Measurements from ENCODE around the gene CCT7. TPM values are rescaled to one million over a fixed set of nuclear protein-coding genes. Genes with fewer than 3 reads are reported as not detected.
"Not testable (repeated sequence)": the region's sequence is repeated elsewhere in the genome, so short reads cannot be mapped to it uniquely, and the experiment has no call there.

CCT7 gene
- total RNA-seq, 1 donor from 2014 or later: 655 TPM

- no peak for DNase-seq (ENCODE audit: low read depth, low spot score)
Measured at GRCh38 chr2:73254343-73255006, 20.4 kb downstream of the CCT7 start.

- DNase-seq (ENCODE audit: low read depth, low spot score): no peak
Measured at GRCh38 chr2:73255007-73255644, 21.0 kb downstream of the CCT7 start.

GRCh38 chr2:73255907-73256617 lies 22.0 kb downstream of the CCT7 start:
- DNase-seq (ENCODE audit: low read depth, low spot score): no peak

- DNase-seq (ENCODE audit: low read depth, low spot score): no peak
Measured at GRCh38 chr2:73256618-73256922, 22.5 kb downstream of the CCT7 start.

- no peak for DNase-seq (ENCODE audit: low read depth, low spot score)
Measured at GRCh38 chr2:73257021-73257420, 22.9 kb downstream of the CCT7 start.

GRCh38 chr2:73257425-73258125 lies 23.5 kb downstream of the CCT7 start:
- DNase-seq (ENCODE audit: low read depth, low spot score): no peak

- no peak for DNase-seq (ENCODE audit: low read depth, low spot score)
Measured at GRCh38 chr2:73258186-73258912, 24.2 kb downstream of the CCT7 start.

- no peak for DNase-seq (ENCODE audit: low read depth, low spot score)
Measured at GRCh38 chr2:73258913-73259215, 24.8 kb downstream of the CCT7 start.

GRCh38 chr2:73259276-73259675 lies 25.2 kb downstream of the CCT7 start:
- DNase-seq (ENCODE audit: low read depth, low spot score): no peak

GRCh38 chr2:73259704-73260337 lies 25.7 kb downstream of the CCT7 start:
- DNase-seq (ENCODE audit: low read depth, low spot score): no peak

GRCh38 chr2:73260338-73260984 lies 26.4 kb downstream of the CCT7 start:
- DNase-seq (ENCODE audit: low read depth, low spot score): peak; percentile 26

GRCh38 chr2:73262108-73262651 lies 28.1 kb downstream of the CCT7 start:
- DNase-seq (ENCODE audit: low read depth, low spot score): no peak

- DNase-seq (ENCODE audit: low read depth, low spot score): not testable (repeated sequence)
Measured at GRCh38 chr2:73262691-73263429, 28.8 kb downstream of the CCT7 start.

- DNase-seq (ENCODE audit: low read depth, low spot score): no peak
Measured at GRCh38 chr2:73263540-73264331, 29.6 kb downstream of the CCT7 start.

GRCh38 chr2:73264332-73264606 lies 30.2 kb downstream of the CCT7 start:
- DNase-seq (ENCODE audit: low read depth, low spot score): no peak

GRCh38 chr2:73264783-73265182 lies 30.7 kb downstream of the CCT7 start:
- DNase-seq (ENCODE audit: low read depth, low spot score): no peak

- no peak for DNase-seq (ENCODE audit: low read depth, low spot score)
Measured at GRCh38 chr2:73265298-73266060, 31.4 kb downstream of the CCT7 start.

All from pulmonary artery endothelial cell (primary cell).